Spleen (tissue), 11 donors: ENCODE data around the gene DKK3. TPM values are rescaled to one million over a fixed set of nuclear protein-coding genes. Genes with fewer than 3 reads are reported as not detected.

ENCODE experiments used
- DNase-seq: peaks from one replicate; pipeline ENCODE4 v3.0.0-alpha.2; 2020
- H3K27ac ChIP-seq, 8 donors: fragments of 200-600 bp; sonication (generic) in 7 of 8; 1 replicate in 4 of 8; 2 replicates in 4 of 8; pipeline versions ENCODE4 v1.5.0 to v1.8.0; 2016 to 2021; ENCODE audit warnings: inconsistent platforms in 4 of 8, mild to moderate bottlenecking in 4 of 8, moderate library complexity in 1 of 8
- H3K27me3 ChIP-seq, 7 donors: fragments of 200-600 bp; sonication (generic) in 6 of 7; replicated peaks in 1 of 7; 1 replicate in 4 of 7; 2 replicates in 3 of 7; pipeline versions ENCODE4 v1.5.0 to v1.8.0; 2016 to 2021; ENCODE audit warnings: inconsistent platforms in 3 of 7, mild to moderate bottlenecking in 1 of 7
- H3K36me3 ChIP-seq, 6 donors: fragments of 200-600 bp; sonication (generic) in 5 of 6; 1 replicate in 4 of 6; 2 replicates in 2 of 6; pipeline versions ENCODE4 v1.5.0 to v1.8.0; 2016 to 2021; ENCODE audit warnings: inconsistent platforms in 2 of 6
- H3K4me1 ChIP-seq, 6 donors: fragments of 200-600 bp; sonication (generic) in 5 of 6; 1 replicate in 3 of 6; 2 replicates in 3 of 6; pipeline versions ENCODE4 v1.5.0 to v1.8.0; 2016 to 2021; ENCODE audit warnings: inconsistent platforms in 3 of 6
- H3K4me3 ChIP-seq, 8 donors: fragments of 200-600 bp; sonication (generic) in 7 of 8; 1 replicate in 4 of 8; 2 replicates in 4 of 8; pipeline versions ENCODE4 v1.5.0 to v1.8.0; 2016 to 2021; ENCODE audit warnings: inconsistent platforms in 4 of 8, mild to moderate bottlenecking in 4 of 8, moderate library complexity in 2 of 8
- H3K9me3 ChIP-seq, 8 donors: fragments of 200-600 bp; sonication (generic) in 7 of 8; 1 replicate in 4 of 8; 2 replicates in 4 of 8; pipeline versions ENCODE4 v1.5.0 to v1.8.0; 2016 to 2021; ENCODE audit warnings: inconsistent platforms in 4 of 8
- CTCF ChIP-seq, 11 experiments: fragments of 200-600 bp in 7 of 11; fragments of 450-650 bp in 4 of 11; sonication (generic) in 4 of 11; IDR thresholded peaks in 8 of 11; conservative IDR thresholded peaks in 3 of 11; 1 replicate in 7 of 11; 2 replicates in 4 of 11; pipeline versions ENCODE4 v1.4.0 to v1.8.0; 2016 to 2021; ENCODE audit warnings: antibody characterized with exemption in 11 of 11, inconsistent platforms in 4 of 11, mild to moderate bottlenecking in 1 of 11
- POLR2A ChIP-seq, 3 donors: fragments of 450-650 bp; IDR thresholded peaks; one replicate each; pipeline ENCODE4 v1.5.1; 2017; ENCODE audit warnings: antibody characterized with exemption in 3 of 3, mild to moderate bottlenecking in 1 of 3
- POLR2AphosphoS5 ChIP-seq, 3 donors: sonication (generic); formaldehyde crosslinking; IDR thresholded peaks; one replicate each; pipeline ENCODE4 v1.5.1; 2017; ENCODE audit warnings: antibody characterized with exemption in 3 of 3
- WGBS, 5 donors: extraction: QIAGEN DNeasy Blood & Tissue Kit in 3 of 5; methylation state at CpG; one replicate each; pipeline versions ENCODE4 v1.1.5 to v1.1.7; 2013 to 2018; 5-methylcytosine and 5-hydroxymethylcytosine counted together
- intact Hi-C: fragments of 100-400 bp; cut with DNase I; formaldehyde crosslinking; loops from one replicate; pipeline ENCODE4 v1.15.0; 2023; ENCODE audit warnings: low total_unique reads
- polyA plus RNA-seq, 3 donors: library from polyadenylated mRNA; stranded (reverse); fragments of 200-250 nt; gene quantifications; one replicate each; pipeline ENCODE4 v1.2.1, GENCODE V29; 2013
- total RNA-seq, 7 donors: library from RNA; depleted of rRNA in 3 of 7; stranded (reverse); fragments of >200 nt in 3 of 7; fragmentation: NEBNext Ultra II Directional in 4 of 7; extraction: Animal tissue kit (Norgen Biotek cat#: 25700) in 4 of 7; gene quantifications; one replicate each; pipeline versions ENCODE4 v1.1.0 to v1.2.1, GENCODE V29; 2016 to 2021
- donor health status: healthy with polysubstance abuse.
- donor health status: DM: no; HTN: no; CAD: no; lungs with moderate emphysema.
- donor health status: DM: no; HTN: no; CAD: no.
- donor health status: Bipolar disorder and iron deficiency.
- donor health status: healthy.
- donor health status: DM: no; HTN: no; CAD: no.
- donor health status: DM: yes; HTN: yes; CAD: no.

DKK3 gene
- total and polyA plus RNA-seq, 10 donors, result 8.6 to 111 (median 45.9) TPM

GRCh38 chr11:11988099-11988651 lies 20.3 kb downstream of the DKK3 start:
- TF ChIP-seq CTCF (IDR thresholded peaks at IDR 0.05 in 8 of 11, conservative IDR thresholded peaks at IDR 0.05 in 3 of 11) (peak in 1 of 11 experiments; percentile 12), POLR2AphosphoS5 (IDR thresholded peaks at IDR 0.05) (no peak)
- intact Hi-C loops, result no loop called here
- H3K36me3 ChIP-seq, result no peaks in the 10 kb centered on the region
- no peak for DNase-seq
- no peaks in the 10 kb centered on the region for H3K27me3 ChIP-seq
- H3K4me3 ChIP-seq, result no peak overlapping the region
- 71 to 87% (median 78%) methylated on average over 7 of the region's 7 CpGs for WGBS, 5 donors
- peak overlapping the region in 3 of 8 donors; percentile 10 to 46 (median 33) for H3K27ac ChIP-seq
- H3K9me3 ChIP-seq, result no peaks in the 10 kb centered on the region
- peaks cover 0 to 15% (median 1%) of the 10 kb centered on the region in 6 donors for H3K4me1 ChIP-seq

GRCh38 chr11:11987503-11988022 lies 20.9 kb downstream of the DKK3 start:
- Histone ChIP-seq H3K4me1 (peaks cover 0 to 15% (median 1%) of the 10 kb centered on the region in 6 donors), H3K27me3 (no peaks in the 10 kb centered on the region), H3K27ac (peak overlapping the region in 2 of 8 donors; percentile 33 to 46), H3K9me3 (no peaks in the 10 kb centered on the region), H3K36me3 (no peaks in the 10 kb centered on the region), H3K4me3 (no peak overlapping the region)
- 80 to 90% (median 85%) methylated on average over 1 of the region's 1 CpG for WGBS, 5 donors
- intact Hi-C loops, result no loop called here
- DNase-seq, result no peak
- TF ChIP-seq CTCF (IDR thresholded peaks at IDR 0.05 in 8 of 11, conservative IDR thresholded peaks at IDR 0.05 in 3 of 11), result peak in 4 of 11 experiments; percentile 18 to 27 (median 22)
- TF ChIP-seq POLR2AphosphoS5 (IDR thresholded peaks at IDR 0.05), result no peak

- intact Hi-C loops, result no loop called here
- TF ChIP-seq POLR2AphosphoS5 (IDR thresholded peaks at IDR 0.05) (no peak), POLR2A (IDR thresholded peaks at IDR 0.05) (no peak), CTCF (IDR thresholded peaks at IDR 0.05 in 8 of 11, conservative IDR thresholded peaks at IDR 0.05 in 3 of 11) (no peak)
- Histone ChIP-seq H3K27me3 (no peaks in the 10 kb centered on the region), H3K4me3 (no peak overlapping the region), H3K9me3 (no peaks in the 10 kb centered on the region), H3K27ac (no peak overlapping the region), H3K36me3 (no peaks in the 10 kb centered on the region), H3K4me1 (peaks cover 0 to 15% (median 1%) of the 10 kb centered on the region in 6 donors)
- WGBS, 5 donors, result 80 to 90% (median 85%) methylated on average over 9 of the region's 9 CpGs
- no peak for DNase-seq
These were observed 22.2 kb downstream of the DKK3 start for GRCh38 chr11:11985954-11986949.
